ENCODE results near the gene C11orf52. TPM values are rescaled to one million over a fixed set of nuclear protein-coding genes. Genes with fewer than 3 reads are reported as not detected.

C11orf52 gene
- total and polyA plus RNA-seq, 8 donors: 3.9 to 43.4 (median 18.7) TPM; not detected in 1

DNA sequence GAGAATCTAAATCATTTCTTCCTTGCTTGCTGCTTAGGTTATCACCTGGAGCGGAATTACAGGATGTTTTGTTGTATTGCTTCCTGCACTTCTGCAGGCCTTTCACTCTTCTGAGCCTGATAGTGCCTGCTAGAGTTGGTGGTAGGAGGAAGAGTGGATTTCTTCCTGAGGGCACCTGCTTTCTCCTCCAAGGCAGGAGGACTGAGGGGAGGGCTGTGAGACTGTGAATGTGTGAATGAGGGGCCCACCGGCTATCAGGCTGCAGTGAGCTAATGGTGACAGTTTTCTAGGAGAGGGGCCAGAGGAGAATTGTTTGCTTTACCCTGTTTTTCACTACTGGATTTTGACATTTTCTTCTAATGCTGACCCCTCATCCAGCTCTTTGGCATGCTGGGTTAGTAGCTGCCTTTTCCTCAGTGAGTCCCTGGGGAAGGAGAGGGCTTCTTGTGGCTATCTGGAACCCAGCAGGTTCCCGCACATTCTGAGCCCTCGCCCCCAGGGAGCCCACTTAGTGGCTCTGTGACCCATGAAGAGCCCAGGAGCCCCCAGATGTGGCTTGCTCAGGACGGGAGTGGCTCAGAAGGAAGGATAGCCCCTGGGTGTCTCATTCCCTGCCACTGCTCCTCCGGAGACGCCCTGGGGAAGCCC is 57.5 kb downstream of the C11orf52 start:
- Histone ChIP-seq H3K36me3 (peaks cover 0 to 12% (median 6%) of the 10 kb centered on the region in 4 donors), H3K4me1 (peaks cover 27 to 71% (median 53%) of the 10 kb centered on the region in 4 donors), H3K9me3 (no peaks in the 10 kb centered on the region), H3K27me3 (peaks cover 0 to 7% (median 0%) of the 10 kb centered on the region in 3 donors), H3K27ac (peak overlapping the region; percentile 64 to 93 (median 89)), H3K4me3 (peak overlapping the region; percentile 66 to 75 (median 72))
- WGBS, 5 donors: 35 to 60% (median 48%) methylated on average over 5 to 7 of the region's 7 CpGs
- intact Hi-C loops (cut with DNase I; ENCODE audit: low total_unique reads): no loop called here
- TF ChIP-seq POLR2AphosphoS5 (IDR thresholded peaks at IDR 0.05): no peak
- TF ChIP-seq EP300 (IDR thresholded peaks at IDR 0.05): no peak
- TF ChIP-seq, protein P1, sequence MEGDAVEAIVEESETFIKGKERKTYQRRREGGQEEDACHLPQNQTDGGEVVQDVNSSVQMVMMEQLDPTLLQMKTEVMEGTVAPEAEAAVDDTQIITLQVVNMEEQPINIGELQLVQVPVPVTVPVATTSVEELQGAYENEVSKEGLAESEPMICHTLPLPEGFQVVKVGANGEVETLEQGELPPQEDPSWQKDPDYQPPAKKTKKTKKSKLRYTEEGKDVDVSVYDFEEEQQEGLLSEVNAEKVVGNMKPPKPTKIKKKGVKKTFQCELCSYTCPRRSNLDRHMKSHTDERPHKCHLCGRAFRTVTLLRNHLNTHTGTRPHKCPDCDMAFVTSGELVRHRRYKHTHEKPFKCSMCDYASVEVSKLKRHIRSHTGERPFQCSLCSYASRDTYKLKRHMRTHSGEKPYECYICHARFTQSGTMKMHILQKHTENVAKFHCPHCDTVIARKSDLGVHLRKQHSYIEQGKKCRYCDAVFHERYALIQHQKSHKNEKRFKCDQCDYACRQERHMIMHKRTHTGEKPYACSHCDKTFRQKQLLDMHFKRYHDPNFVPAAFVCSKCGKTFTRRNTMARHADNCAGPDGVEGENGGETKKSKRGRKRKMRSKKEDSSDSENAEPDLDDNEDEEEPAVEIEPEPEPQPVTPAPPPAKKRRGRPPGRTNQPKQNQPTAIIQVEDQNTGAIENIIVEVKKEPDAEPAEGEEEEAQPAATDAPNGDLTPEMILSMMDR (IDR thresholded peaks at IDR 0.05): no peak
- DNase-seq: no peak

Small RNA genes lying within 50 kb of the gene (small RNA-seq; reads per million reads assigned to genes)
- gene C11orf52 (0 reads per million in 4 donors), gene RNA5SP351 (0 reads per million in 4 donors), gene RPL37AP8 (0 to 0.54 (median 0.10) reads per million in 4 donors)

Other genes with a start within 250 kb of the C11orf52 start
- gene PPP2R1B, start 152.5 kb upstream of the C11orf52 start, total RNA-seq: 10 to 100 TPM in 4 of 5 donors, 1 to 10 TPM in 1; 5.5 to 71.2 (median 41.1) TPM
- 10 to 100 TPM in 2 of 3 donors, 1 to 10 TPM in 1; 9.6 to 15.3 (median 13.3) TPM for gene PPP2R1B, start 152.5 kb upstream of the C11orf52 start, polyA plus RNA-seq
- gene ALG9, start 47.3 kb upstream of the C11orf52 start, total RNA-seq: 10 to 100 TPM; 19.7 to 53.7 (median 32.4) TPM
- 10 to 100 TPM; 11.9 to 29.2 (median 13.0) TPM for gene ALG9, start 47.3 kb upstream of the C11orf52 start, polyA plus RNA-seq
- 1 to 10 TPM in 2 of 5 donors, under 1 TPM in 1, not detected in 2; 0.29 to 4.3 (median 2.2) TPM for gene FDXACB1, start 39.7 kb upstream of the C11orf52 start, total RNA-seq
- gene FDXACB1, start 39.7 kb upstream of the C11orf52 start, polyA plus RNA-seq: 1 to 10 TPM in 2 of 3 donors, under 1 TPM in 1; 0.95 to 1.7 (median 1.4) TPM
- gene CFAP68, start 39.4 kb upstream of the C11orf52 start, total RNA-seq: 10 to 100 TPM in 1 of 5 donors, 1 to 10 TPM in 3, not detected in 1; 3.9 to 51.9 (median 5.3) TPM
- gene CFAP68, start 39.4 kb upstream of the C11orf52 start, polyA plus RNA-seq: 10 to 100 TPM; 40.2 to 50.7 (median 40.7) TPM
- 100 to 1,000 TPM in 2 of 5 donors, 10 to 100 TPM in 3; 28.4 to 207 (median 47.3) TPM for gene CRYAB, start 7.1 kb upstream of the C11orf52 start, total RNA-seq
- 100 to 1,000 TPM in 1 of 3 donors, 10 to 100 TPM in 2; 75.6 to 122 (median 85.7) TPM for gene CRYAB, start 7.1 kb upstream of the C11orf52 start, polyA plus RNA-seq
- gene HSPB2, start 6.2 kb upstream of the C11orf52 start, total RNA-seq: under 1 TPM in 1 of 5 donors, not detected in 4; 0.37 TPM
- 1 to 10 TPM; 2.0 to 5.1 (median 4.0) TPM for gene HSPB2, start 6.2 kb upstream of the C11orf52 start, polyA plus RNA-seq
- 100 to 1,000 TPM in 1 of 5 donors, 10 to 100 TPM in 4; 19.1 to 128 (median 60.4) TPM for gene DIXDC1, start 18.4 kb downstream of the C11orf52 start, total RNA-seq
- 10 to 100 TPM in 2 of 3 donors, 1 to 10 TPM in 1; 6.2 to 15.6 (median 11.3) TPM for gene DIXDC1, start 18.4 kb downstream of the C11orf52 start, polyA plus RNA-seq
- gene DLAT, start 106.5 kb downstream of the C11orf52 start, total RNA-seq: 10 to 100 TPM in 4 of 5 donors, 1 to 10 TPM in 1; 1.2 to 36.5 (median 13.9) TPM
- 10 to 100 TPM; 10.2 to 17.5 (median 14.7) TPM for gene DLAT, start 106.5 kb downstream of the C11orf52 start, polyA plus RNA-seq
- 10 to 100 TPM in 1 of 5 donors, 1 to 10 TPM in 1, under 1 TPM in 1, not detected in 2; 0.55 to 12.5 (median 3.3) TPM for gene PIH1D2, start 155.1 kb downstream of the C11orf52 start, total RNA-seq
- gene PIH1D2, start 155.1 kb downstream of the C11orf52 start, polyA plus RNA-seq: 1 to 10 TPM; 1.6 to 4.4 (median 2.9) TPM
- 10 to 100 TPM in 4 of 5 donors, 1 to 10 TPM in 1; 8.7 to 26.1 (median 23.5) TPM for gene NKAPD1, start 155.4 kb downstream of the C11orf52 start, total RNA-seq
- 10 to 100 TPM; 11.1 to 16.8 (median 14.3) TPM for gene NKAPD1, start 155.4 kb downstream of the C11orf52 start, polyA plus RNA-seq
- 100 to 1,000 TPM in 1 of 5 donors, 10 to 100 TPM in 4; 13.9 to 107 (median 34.8) TPM for gene TIMM8B, start 167.8 kb downstream of the C11orf52 start, total RNA-seq
- gene TIMM8B, start 167.8 kb downstream of the C11orf52 start, polyA plus RNA-seq: 100 to 1,000 TPM in 2 of 3 donors, 10 to 100 TPM in 1; 95.9 to 126 (median 122) TPM
- 100 to 1,000 TPM in 2 of 5 donors, 10 to 100 TPM in 3; 27.5 to 162 (median 62.5) TPM for gene SDHD, start 168.0 kb downstream of the C11orf52 start, total RNA-seq
- gene SDHD, start 168.0 kb downstream of the C11orf52 start, polyA plus RNA-seq: 100 to 1,000 TPM; 123 to 168 (median 137) TPM
- 10 to 100 TPM in 2 of 5 donors, 1 to 10 TPM in 3; 4.7 to 31.6 (median 9.6) TPM for gene IL18, start 245.2 kb downstream of the C11orf52 start, total RNA-seq
- gene IL18, start 245.2 kb downstream of the C11orf52 start, polyA plus RNA-seq: 10 to 100 TPM; 18.8 to 58.2 (median 33.9) TPM
- 1 to 10 TPM in 1 of 5 donors, not detected in 4; 2.0 TPM for gene TEX12, start 248.5 kb downstream of the C11orf52 start, total RNA-seq
- gene TEX12, start 248.5 kb downstream of the C11orf52 start, polyA plus RNA-seq: under 1 TPM in 1 of 3 donors, not detected in 2; 0.20 TPM

Measured in stomach (tissue), 9 donors.